Right lobe of liver (tissue), 6 donors: ENCODE measurements around the gene COPG2. TPM values are rescaled to one million over a fixed set of nuclear protein-coding genes. Genes with fewer than 3 reads are reported as not detected.

ENCODE experiments used
- ATAC-seq, 4 donors: fragments of 200-7000 bp; cut with Tn5 transposase; one replicate each; pipeline ENCODE4 v1.9.1; 2020; ENCODE audit warnings: mild to moderate bottlenecking in 4 of 4, moderate library complexity in 4 of 4
- DNase-seq, 3 donors: peaks; one replicate each; pipeline ENCODE4 v3.0.0-alpha.2; 2020
- H3K27ac ChIP-seq, 3 donors: fragments of 200-600 bp; one replicate each; pipeline ENCODE4 v1.8.0; 2022
- H3K27me3 ChIP-seq, 2 donors: fragments of 200-600 bp; one replicate each; pipeline ENCODE4 v1.8.0; 2022
- H3K36me3 ChIP-seq, 4 donors: fragments of 200-600 bp; sonication (generic) in 1 of 4; one replicate each; pipeline versions ENCODE4 v1.5.1 to v1.8.0; 2017 to 2022; ENCODE audit warnings: control low read depth in 1 of 4
- H3K4me1 ChIP-seq, 4 donors: fragments of 200-600 bp; sonication (generic) in 1 of 4; one replicate each; pipeline versions ENCODE4 v1.5.1 to v1.8.0; 2017 to 2022; ENCODE audit warnings: control low read depth in 1 of 4
- H3K4me3 ChIP-seq, 3 donors: fragments of 200-600 bp; one replicate each; pipeline ENCODE4 v1.8.0; 2022
- H3K9me3 ChIP-seq, 4 donors: fragments of 200-600 bp; sonication (generic) in 1 of 4; one replicate each; pipeline versions ENCODE4 v1.5.1 to v1.8.0; 2017 to 2022; ENCODE audit warnings: control low read depth in 1 of 4
- CTCF ChIP-seq, 4 donors: fragments of 200-600 bp in 3 of 4; fragments of 450-650 bp in 1 of 4; IDR thresholded peaks; one replicate each; pipeline versions ENCODE4 v1.5.1 to v1.8.0; 2016 to 2022; ENCODE audit warnings: antibody characterized with exemption in 4 of 4, mild to moderate bottlenecking in 2 of 4
- POLR2A ChIP-seq: fragments of 450-650 bp; IDR thresholded peaks from one replicate; pipeline ENCODE4 v1.6.1; 2017; ENCODE audit warnings: antibody characterized with exemption, mild to moderate bottlenecking
- WGBS: methylation state at CpG from one replicate; pipeline ENCODE4 v1.1.6; 2018; ENCODE audit warnings: low coverage, low lambda C conversion rate; ENCODE audit not compliant: insufficient coverage; ENCODE audit errors: missing lambda C conversion rate; 5-methylcytosine and 5-hydroxymethylcytosine counted together
- intact Hi-C, 2 donors: fragments of 100-400 bp; cut with DNase I; formaldehyde crosslinking; loops; one replicate each; pipeline versions ENCODE4 v1.11.2 to v1.14.1; 2022
- total RNA-seq, 6 experiments: library from RNA; depleted of rRNA in 2 of 6; stranded (reverse); fragments of >200 nt in 2 of 6; fragmentation: NEBNext Ultra II Directional in 3 of 6; extraction: Animal tissue kit (Norgen Biotek cat#: 25700) in 3 of 6; gene quantifications; one replicate each; pipeline versions ENCODE4 v1.1.0 to v1.2.4, GENCODE V29; 2016 to 2023
- donor health status: DM: no; HTN: yes; CAD: no.
- donor health status: DM: no; HTN: no; CAD: no.
- donor health status: DM: no; HTN: no; CAD: no.
- donor health status: DM: no; HTN: yes; CAD: no.
- donor health status: DM: no; HTN: yes; CAD: no.

COPG2 gene
- total RNA-seq, 6 experiments from 2014 or later: 6.5 to 8.9 (median 8.4) TPM

- 60% methylated on average over 24 of the region's 50 CpGs for WGBS
- intact Hi-C loops: no loop called here
- ATAC-seq (no peak), DNase-seq (no peak)
- no peak overlapping the region for H3K27ac ChIP-seq
- no peaks in the 10 kb centered on the region for H3K36me3 ChIP-seq
- no peaks in the 10 kb centered on the region for H3K9me3 ChIP-seq
- peaks cover 0 to 7% (median 0%) of the 10 kb centered on the region in 4 donors for H3K4me1 ChIP-seq
- TF ChIP-seq POLR2A: no peak
- TF ChIP-seq CTCF (IDR thresholded peaks at IDR 0.05): no peak
- no peaks in the 10 kb centered on the region for H3K27me3 ChIP-seq
- peak overlapping the region; percentile 12 to 44 (median 37) for H3K4me3 ChIP-seq
Measured at GRCh38 chr7:130492523-130493274, 175.8 kb downstream of the COPG2 start.

- Histone ChIP-seq H3K36me3 (no peaks in the 10 kb centered on the region), H3K9me3 (no peaks in the 10 kb centered on the region), H3K27me3 (no peaks in the 10 kb centered on the region), H3K27ac (no peak within 1 kb of the TSS), H3K4me1 (peaks cover 0 to 7% (median 0%) of the 10 kb centered on the region in 4 donors), H3K4me3 (peak within 1 kb of the TSS; percentile 12 to 44 (median 37))
- DNase-seq: peak in 2 of 3 donors; percentile 28 to 53
- TF ChIP-seq CTCF (IDR thresholded peaks at IDR 0.05): no peak
- TF ChIP-seq POLR2A: no peak
- intact Hi-C loops: no loop called here
- ATAC-seq: peak; percentile 33 to 53 (median 40)
- WGBS: 51% methylated on average over 7 of the region's 71 CpGs
Measured at GRCh38 chr7:130491841-130492522, 176.6 kb downstream of the COPG2 start, which contains the start of gene MEST. Gene MEST (plus strand): TSS chr7:130492085. CDS start chr7:130492314, 229 bp downstream.

GRCh38 chr7:130490888-130491804 is 177.4 kb downstream of the COPG2 start:
- Histone ChIP-seq H3K4me1 (peaks cover 0 to 7% (median 0%) of the 10 kb centered on the region in 4 donors), H3K9me3 (no peaks in the 10 kb centered on the region), H3K4me3 (peak overlapping the region in 2 of 3 donors; percentile 37 to 44), H3K27ac (no peak overlapping the region), H3K36me3 (no peaks in the 10 kb centered on the region), H3K27me3 (no peaks in the 10 kb centered on the region)
- intact Hi-C loops: no loop called here
- DNase-seq (peak; percentile 53 to 59 (median 53)), ATAC-seq (peak; percentile 46 to 62 (median 53))
- peak in 3 of 4 donors; percentile 28 to 45 (median 37) for TF ChIP-seq CTCF (IDR thresholded peaks at IDR 0.05)
- TF ChIP-seq POLR2A: no peak
- 35% methylated on average over 14 of the region's 62 CpGs for WGBS

GRCh38 chr7:130490311-130490791 is 178.2 kb downstream of the COPG2 start:
- DNase-seq (no peak), ATAC-seq (no peak)
- peak overlapping the region in 1 of 3 donors; percentile 44 for H3K4me3 ChIP-seq
- no peak overlapping the region for H3K27ac ChIP-seq
- no peaks in the 10 kb centered on the region for H3K36me3 ChIP-seq
- H3K4me1 ChIP-seq: peaks cover 0 to 7% (median 0%) of the 10 kb centered on the region in 4 donors
- 82% methylated on average over 17 of the region's 21 CpGs for WGBS
- TF ChIP-seq POLR2A (no peak), CTCF (IDR thresholded peaks at IDR 0.05) (no peak)
- H3K9me3 ChIP-seq: no peaks in the 10 kb centered on the region
- intact Hi-C loops: no loop called here
- no peaks in the 10 kb centered on the region for H3K27me3 ChIP-seq
